NT2/D1 (cell line): Measurements from ENCODE around the gene GBF1.

Source experiments
- DNase-seq: peaks from one replicate; pipeline ENCODE4 v3.0.0-alpha.2; 2011; ENCODE audit warnings: low read depth, low spot score
- H3K27me3 ChIP-seq: 2 replicates; pipeline ENCODE4 v1.6.0; 2011; ENCODE audit warnings: mild to moderate bottlenecking; ENCODE audit not compliant: insufficient read length, insufficient read depth
- H3K36me3 ChIP-seq: 2 replicates; pipeline ENCODE4 v1.6.1; 2011; ENCODE audit warnings: mild to moderate bottlenecking, low read length, mixed read lengths; ENCODE audit not compliant: insufficient read depth, insufficient read length
- H3K4me1 ChIP-seq: 2 replicates; pipeline ENCODE4 v1.5.1; 2011; ENCODE audit not compliant: insufficient read depth, insufficient read length
- H3K4me3 ChIP-seq: 2 replicates; pipeline ENCODE4 v1.5.1; 2011; ENCODE audit warnings: low read depth; ENCODE audit not compliant: insufficient read length
- H3K9ac ChIP-seq: 2 replicates; pipeline ENCODE4 v1.6.0; 2011; ENCODE audit warnings: low read depth; ENCODE audit not compliant: insufficient read length
- H3K9me3 ChIP-seq: 2 replicates; pipeline ENCODE4 v1.5.1; 2011; ENCODE audit warnings: mild to moderate bottlenecking, low read length; ENCODE audit not compliant: insufficient read depth
- SUZ12 ChIP-seq: IDR thresholded peaks from 2 replicates; pipeline ENCODE4 v1.6.1; 2011; ENCODE audit not compliant: insufficient read length, insufficient read depth; ENCODE audit errors: extremely low read depth
- YY1 ChIP-seq: IDR thresholded peaks from 2 replicates; pipeline ENCODE4 v1.6.1; 2011; ENCODE audit not compliant: insufficient read length, insufficient read depth
- ZNF274 ChIP-seq: IDR thresholded peaks from 2 replicates; pipeline ENCODE4 v1.6.1; 2011; ENCODE audit warnings: mild to moderate bottlenecking, low read depth, low read length

GBF1 gene, protein sequence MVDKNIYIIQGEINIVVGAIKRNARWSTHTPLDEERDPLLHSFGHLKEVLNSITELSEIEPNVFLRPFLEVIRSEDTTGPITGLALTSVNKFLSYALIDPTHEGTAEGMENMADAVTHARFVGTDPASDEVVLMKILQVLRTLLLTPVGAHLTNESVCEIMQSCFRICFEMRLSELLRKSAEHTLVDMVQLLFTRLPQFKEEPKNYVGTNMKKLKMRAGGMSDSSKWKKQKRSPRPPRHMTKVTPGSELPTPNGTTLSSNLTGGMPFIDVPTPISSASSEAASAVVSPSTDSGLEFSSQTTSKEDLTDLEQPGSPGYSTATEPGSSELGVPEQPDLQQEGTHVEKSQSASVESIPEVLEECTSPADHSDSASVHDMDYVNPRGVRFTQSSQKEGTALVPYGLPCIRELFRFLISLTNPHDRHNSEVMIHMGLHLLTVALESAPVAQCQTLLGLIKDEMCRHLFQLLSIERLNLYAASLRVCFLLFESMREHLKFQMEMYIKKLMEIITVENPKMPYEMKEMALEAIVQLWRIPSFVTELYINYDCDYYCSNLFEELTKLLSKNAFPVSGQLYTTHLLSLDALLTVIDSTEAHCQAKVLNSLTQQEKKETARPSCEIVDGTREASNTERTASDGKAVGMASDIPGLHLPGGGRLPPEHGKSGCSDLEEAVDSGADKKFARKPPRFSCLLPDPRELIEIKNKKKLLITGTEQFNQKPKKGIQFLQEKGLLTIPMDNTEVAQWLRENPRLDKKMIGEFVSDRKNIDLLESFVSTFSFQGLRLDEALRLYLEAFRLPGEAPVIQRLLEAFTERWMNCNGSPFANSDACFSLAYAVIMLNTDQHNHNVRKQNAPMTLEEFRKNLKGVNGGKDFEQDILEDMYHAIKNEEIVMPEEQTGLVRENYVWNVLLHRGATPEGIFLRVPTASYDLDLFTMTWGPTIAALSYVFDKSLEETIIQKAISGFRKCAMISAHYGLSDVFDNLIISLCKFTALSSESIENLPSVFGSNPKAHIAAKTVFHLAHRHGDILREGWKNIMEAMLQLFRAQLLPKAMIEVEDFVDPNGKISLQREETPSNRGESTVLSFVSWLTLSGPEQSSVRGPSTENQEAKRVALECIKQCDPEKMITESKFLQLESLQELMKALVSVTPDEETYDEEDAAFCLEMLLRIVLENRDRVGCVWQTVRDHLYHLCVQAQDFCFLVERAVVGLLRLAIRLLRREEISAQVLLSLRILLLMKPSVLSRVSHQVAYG (N-terminal part only)

DNA sequence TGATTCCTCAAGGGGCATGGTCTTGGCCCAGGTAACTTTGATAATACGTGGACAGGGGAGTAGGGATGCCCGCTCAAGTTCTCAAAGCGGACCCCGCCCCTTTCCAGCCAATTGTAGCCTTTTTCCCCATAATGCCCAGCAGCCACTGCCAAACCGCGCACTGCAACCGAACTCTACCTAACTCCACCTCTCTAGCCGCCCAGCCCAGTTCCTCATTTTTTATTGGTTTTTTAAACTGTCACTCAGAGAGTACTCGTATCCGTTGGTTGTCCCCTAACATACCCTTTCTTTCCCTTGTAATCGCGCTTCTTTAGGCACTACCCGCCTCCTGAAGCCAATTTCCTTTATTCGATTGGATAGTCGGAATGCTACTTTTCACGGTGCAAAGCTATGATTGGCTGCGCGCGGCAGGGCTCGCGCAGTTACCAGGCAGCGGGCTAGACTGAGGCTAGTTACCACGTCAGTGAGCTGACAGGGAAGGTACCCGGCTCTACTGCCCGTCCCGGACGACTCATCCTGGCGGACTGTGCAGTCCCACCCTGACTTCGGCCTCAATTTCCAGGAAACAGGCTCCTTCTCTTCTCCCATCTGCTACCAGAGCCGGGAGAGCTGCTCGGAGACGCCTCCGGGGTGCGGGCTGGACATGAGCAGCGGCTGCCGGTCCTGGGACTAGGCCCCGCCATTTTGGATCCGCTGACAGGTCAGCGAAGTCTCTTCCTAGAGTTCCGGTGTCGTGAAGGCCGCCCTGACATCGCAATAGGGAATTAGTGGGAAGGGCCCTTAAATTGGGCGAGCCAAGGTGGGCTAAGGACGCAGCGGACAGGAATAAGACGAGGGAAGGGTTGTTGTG, at the start of gene GBF1:
TSS of gene GBF1 (plus strand) at position 451 of the 850 bp plus-strand sequence. CDS start 13,407 bp downstream, outside the sequence.
- Histone ChIP-seq H3K9me3 (no peaks in the 10 kb centered on the region), H3K9ac (peak within 1 kb of the TSS; percentile 85), H3K4me1 (peaks cover 2% of the 10 kb centered on the region), H3K4me3 (peak within 1 kb of the TSS; percentile 79), H3K27me3 (peaks cover 30% of the 10 kb centered on the region), H3K36me3 (peaks cover 8% of the 10 kb centered on the region)
- DNase-seq, result peak; percentile 95
- TF ChIP-seq SUZ12 (no peak), ZNF274 (no peak), YY1 (no peak)

DNA sequence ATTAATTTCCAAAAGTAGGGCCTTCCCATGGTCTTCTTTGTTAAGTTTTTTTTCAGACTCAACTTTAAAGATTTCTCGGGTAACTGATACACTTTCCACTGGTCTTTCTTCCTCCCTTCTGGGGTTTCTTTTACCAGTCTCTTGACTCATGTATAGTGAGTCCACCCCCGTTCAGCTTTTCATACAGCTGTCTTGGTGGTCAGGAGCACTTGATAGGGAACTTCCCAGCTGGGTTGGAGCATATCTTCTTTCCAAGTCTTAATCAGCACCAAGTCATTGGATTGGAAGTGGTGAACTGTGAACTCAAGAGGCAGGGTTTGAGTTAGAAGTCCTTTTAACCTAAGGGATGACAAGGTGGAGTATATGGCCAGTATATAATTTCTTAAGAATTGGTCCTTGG, 48.4 kb upstream of the GBF1 start:
- Histone ChIP-seq H3K4me3 (no peak overlapping the region), H3K36me3 (no peaks in the 10 kb centered on the region), H3K9ac (no peak overlapping the region), H3K4me1 (no peaks in the 10 kb centered on the region), H3K27me3 (no peaks in the 10 kb centered on the region), H3K9me3 (peaks cover 26% of the 10 kb centered on the region; the same call in 1 of the 2 replicates)
- no peak for TF ChIP-seq YY1
- no peak for TF ChIP-seq SUZ12
- TF ChIP-seq ZNF274, result no peak
- DNase-seq, result no peak

DNA sequence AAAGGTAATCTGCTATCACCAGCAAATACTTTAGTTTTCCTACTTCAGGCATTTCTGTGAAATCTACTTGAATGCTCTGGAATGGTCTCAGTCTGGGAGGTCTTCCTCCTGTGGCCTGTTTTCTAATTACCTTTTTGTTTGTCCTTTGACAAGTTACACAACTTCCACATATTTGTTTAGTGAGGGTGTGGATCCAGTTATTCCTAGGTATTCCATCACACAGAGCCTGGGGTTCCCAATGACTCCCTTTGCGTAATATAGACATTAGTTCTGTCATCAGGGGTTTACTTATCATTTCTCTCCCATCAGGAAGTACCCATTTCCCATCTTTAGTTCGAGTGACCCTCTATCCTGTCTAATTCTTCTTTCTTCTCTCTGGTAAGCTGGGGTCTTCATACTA, 47.3 kb upstream of the GBF1 start:
- Histone ChIP-seq H3K36me3 (no peaks in the 10 kb centered on the region), H3K9me3 (peaks cover 22% of the 10 kb centered on the region; the same call in 1 of the 2 replicates), H3K27me3 (no peaks in the 10 kb centered on the region), H3K9ac (no peak overlapping the region), H3K4me1 (no peaks in the 10 kb centered on the region), H3K4me3 (no peak overlapping the region)
- no peak for DNase-seq
- TF ChIP-seq ZNF274 (no peak), SUZ12 (no peak), YY1 (no peak)

DNA sequence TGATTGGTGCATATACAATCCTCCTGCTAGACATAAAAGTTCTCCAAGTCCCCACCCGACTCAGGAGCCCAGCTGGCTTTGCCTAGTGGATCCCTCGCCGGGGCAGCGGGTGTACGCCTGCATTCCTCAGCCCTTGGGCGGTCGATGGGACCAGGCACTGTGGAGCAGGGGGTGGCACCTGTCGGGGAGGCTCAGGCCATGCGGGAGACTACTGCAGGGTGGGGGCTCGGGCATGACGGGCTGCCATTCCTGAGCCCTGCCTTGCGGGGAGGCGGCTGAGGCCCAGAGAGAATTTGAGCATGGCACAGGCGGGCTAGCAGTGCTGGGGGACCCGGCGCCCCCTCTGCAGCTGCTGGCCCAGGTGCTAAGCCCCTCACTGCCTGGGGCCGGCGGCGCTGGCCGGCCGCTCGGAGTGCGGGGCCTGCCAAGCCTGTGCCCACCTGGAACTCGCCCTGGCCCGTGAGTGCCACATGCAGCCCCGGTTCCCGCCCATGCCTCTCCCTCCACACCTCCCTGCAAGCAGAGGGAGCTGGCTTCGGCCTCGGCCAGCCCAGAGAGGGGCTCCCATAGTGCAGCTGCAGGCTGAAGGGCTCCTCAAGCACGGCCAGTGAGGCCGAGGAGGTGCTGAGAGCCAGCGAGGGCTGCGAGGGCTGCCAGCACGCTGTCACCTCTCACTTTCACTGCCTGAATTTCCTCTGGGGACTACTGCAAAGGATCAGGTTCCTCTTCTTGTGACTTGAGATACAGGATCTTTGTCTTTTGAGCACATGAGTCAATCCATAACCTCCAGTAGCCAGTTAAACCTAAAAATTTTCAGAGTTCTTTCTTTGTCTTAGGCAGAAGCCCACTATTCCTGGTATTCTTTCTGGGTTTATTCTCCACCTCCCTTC, 44.3 kb upstream of the GBF1 start:
- no peak overlapping the region for H3K4me3 ChIP-seq
- no peaks in the 10 kb centered on the region for H3K27me3 ChIP-seq
- no peaks in the 10 kb centered on the region for H3K36me3 ChIP-seq
- H3K9me3 ChIP-seq, result peaks cover 38% of the 10 kb centered on the region
- H3K9ac ChIP-seq, result no peak overlapping the region
- no peaks in the 10 kb centered on the region for H3K4me1 ChIP-seq
- TF ChIP-seq ZNF274, result no peak
- no peak for TF ChIP-seq YY1
- no peak for TF ChIP-seq SUZ12
- DNase-seq, result no peak

DNA sequence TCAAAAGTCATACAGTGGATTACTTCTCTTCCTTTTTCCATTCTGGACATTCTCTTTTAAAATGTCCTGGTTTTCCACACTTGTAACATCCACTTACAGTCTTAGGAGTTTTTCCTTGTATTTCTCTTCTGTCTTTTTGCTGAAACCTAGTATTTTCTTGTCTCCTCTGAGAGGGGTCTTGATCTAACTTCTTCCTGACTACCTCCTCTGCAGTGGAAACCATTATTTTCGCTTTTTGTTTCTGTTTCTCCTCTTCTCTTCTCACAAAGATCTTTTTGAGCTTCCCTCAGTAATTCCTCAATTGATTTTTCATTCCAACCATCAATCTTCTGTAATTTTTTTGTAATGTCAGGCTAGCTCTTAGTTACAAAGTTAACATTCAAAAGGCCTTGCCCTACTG, 42.9 kb upstream of the GBF1 start:
- Histone ChIP-seq H3K4me1 (no peaks in the 10 kb centered on the region), H3K9me3 (peaks cover 38% of the 10 kb centered on the region), H3K27me3 (no peaks in the 10 kb centered on the region), H3K9ac (no peak overlapping the region), H3K4me3 (no peak overlapping the region), H3K36me3 (no peaks in the 10 kb centered on the region)
- TF ChIP-seq ZNF274, result no peak
- TF ChIP-seq SUZ12, result no peak
- TF ChIP-seq YY1, result no peak
- DNase-seq, result no peak
